ENCODE results near the gene LNPEP.

LNPEP gene

GRCh38 chr5:96935559-96936430 lies at the start of gene LNPEP:
TSS of gene LNPEP (plus strand) at chr5:96936080. CDS start at chr5:96936156, 76 bp downstream.
- Mint-ChIP-seq H3K9me3 (no peaks in the 10 kb centered on the region), H3K27ac (peak within 1 kb of the TSS; percentile 96), H3K27me3 (no peaks in the 10 kb centered on the region), H3K4me1 (ENCODE audit: low read depth) (peaks cover 79% of the 10 kb centered on the region), H3K36me3 (ENCODE audit: low read depth) (peaks cover 9% of the 10 kb centered on the region), H3K4me3 (peak within 1 kb of the TSS; percentile 86)

GRCh38 chr5:96893342-96893741 lies 42.5 kb upstream of the LNPEP start:
- peak overlapping the region; percentile 81 for H3K27ac Mint-ChIP-seq
- H3K4me3 Mint-ChIP-seq, result no peak overlapping the region
- peaks cover 70% of the 10 kb centered on the region for H3K36me3 Mint-ChIP-seq (ENCODE audit: low read depth)
- no peaks in the 10 kb centered on the region for H3K9me3 Mint-ChIP-seq
- no peaks in the 10 kb centered on the region for H3K27me3 Mint-ChIP-seq
- H3K4me1 Mint-ChIP-seq (ENCODE audit: low read depth), result peaks cover 45% of the 10 kb centered on the region

GRCh38 chr5:96896276-96896675 lies 39.6 kb upstream of the LNPEP start:
- no peaks in the 10 kb centered on the region for H3K9me3 Mint-ChIP-seq
- H3K4me3 Mint-ChIP-seq, result peak overlapping the region; percentile 79
- peaks cover 79% of the 10 kb centered on the region for H3K36me3 Mint-ChIP-seq (ENCODE audit: low read depth)
- H3K27me3 Mint-ChIP-seq, result no peaks in the 10 kb centered on the region
- H3K27ac Mint-ChIP-seq, result peak overlapping the region; percentile 84
- H3K4me1 Mint-ChIP-seq (ENCODE audit: low read depth), result peaks cover 48% of the 10 kb centered on the region

- no peaks in the 10 kb centered on the region for H3K9me3 Mint-ChIP-seq
- peaks cover 53% of the 10 kb centered on the region for H3K4me1 Mint-ChIP-seq (ENCODE audit: low read depth)
- peak overlapping the region; percentile 84 for H3K27ac Mint-ChIP-seq
- H3K4me3 Mint-ChIP-seq, result peak overlapping the region; percentile 79
- H3K27me3 Mint-ChIP-seq, result no peaks in the 10 kb centered on the region
- peaks cover 81% of the 10 kb centered on the region for H3K36me3 Mint-ChIP-seq (ENCODE audit: low read depth)
Measured at GRCh38 chr5:96896806-96897205, 39.1 kb upstream of the LNPEP start.

- Mint-ChIP-seq H3K4me1 (ENCODE audit: low read depth) (peaks cover 25% of the 10 kb centered on the region), H3K27me3 (no peaks in the 10 kb centered on the region), H3K4me3 (no peak overlapping the region), H3K36me3 (ENCODE audit: low read depth) (peaks cover 78% of the 10 kb centered on the region), H3K9me3 (no peaks in the 10 kb centered on the region), H3K27ac (peak overlapping the region; percentile 36)
Measured at GRCh38 chr5:96901384-96901783, 34.5 kb upstream of the LNPEP start.

- Mint-ChIP-seq H3K4me3 (no peak overlapping the region), H3K27ac (peak overlapping the region; percentile 36), H3K27me3 (no peaks in the 10 kb centered on the region), H3K4me1 (ENCODE audit: low read depth) (peaks cover 20% of the 10 kb centered on the region), H3K9me3 (no peaks in the 10 kb centered on the region), H3K36me3 (ENCODE audit: low read depth) (peaks cover 75% of the 10 kb centered on the region)
Measured at GRCh38 chr5:96901841-96902240, 34.0 kb upstream of the LNPEP start.

GRCh38 chr5:96902876-96903275 lies 33.0 kb upstream of the LNPEP start:
- Mint-ChIP-seq H3K4me3 (no peak overlapping the region), H3K27me3 (no peaks in the 10 kb centered on the region), H3K27ac (no peak overlapping the region), H3K36me3 (ENCODE audit: low read depth) (peaks cover 71% of the 10 kb centered on the region), H3K9me3 (no peaks in the 10 kb centered on the region), H3K4me1 (ENCODE audit: low read depth) (peaks cover 14% of the 10 kb centered on the region)

- Mint-ChIP-seq H3K36me3 (ENCODE audit: low read depth) (peaks cover 73% of the 10 kb centered on the region), H3K27ac (no peak overlapping the region), H3K4me1 (ENCODE audit: low read depth) (peaks cover 14% of the 10 kb centered on the region), H3K4me3 (no peak overlapping the region), H3K27me3 (no peaks in the 10 kb centered on the region), H3K9me3 (no peaks in the 10 kb centered on the region)
Measured at GRCh38 chr5:96903300-96903699, 32.6 kb upstream of the LNPEP start.

- no peak overlapping the region for H3K4me3 Mint-ChIP-seq
- peaks cover 73% of the 10 kb centered on the region for H3K36me3 Mint-ChIP-seq (ENCODE audit: low read depth)
- H3K27ac Mint-ChIP-seq, result no peak overlapping the region
- H3K27me3 Mint-ChIP-seq, result no peaks in the 10 kb centered on the region
- no peaks in the 10 kb centered on the region for H3K9me3 Mint-ChIP-seq
- H3K4me1 Mint-ChIP-seq (ENCODE audit: low read depth), result peaks cover 14% of the 10 kb centered on the region
Measured at GRCh38 chr5:96904054-96904931, 31.6 kb upstream of the LNPEP start.

- Mint-ChIP-seq H3K9me3 (no peaks in the 10 kb centered on the region), H3K4me1 (ENCODE audit: low read depth) (peaks cover 14% of the 10 kb centered on the region), H3K36me3 (ENCODE audit: low read depth) (peaks cover 73% of the 10 kb centered on the region), H3K27ac (no peak overlapping the region), H3K4me3 (no peak overlapping the region), H3K27me3 (no peaks in the 10 kb centered on the region)
Measured at GRCh38 chr5:96905864-96906263, 30.0 kb upstream of the LNPEP start.

GRCh38 chr5:96909003-96909402 lies 26.9 kb upstream of the LNPEP start:
- H3K36me3 Mint-ChIP-seq (ENCODE audit: low read depth), result peaks cover 57% of the 10 kb centered on the region
- no peaks in the 10 kb centered on the region for H3K9me3 Mint-ChIP-seq
- no peaks in the 10 kb centered on the region for H3K27me3 Mint-ChIP-seq
- peaks cover 5% of the 10 kb centered on the region for H3K4me1 Mint-ChIP-seq (ENCODE audit: low read depth)
- H3K4me3 Mint-ChIP-seq, result no peak overlapping the region
- no peak overlapping the region for H3K27ac Mint-ChIP-seq

GRCh38 chr5:96909435-96909834 lies 26.4 kb upstream of the LNPEP start:
- Mint-ChIP-seq H3K27ac (no peak overlapping the region), H3K36me3 (ENCODE audit: low read depth) (peaks cover 57% of the 10 kb centered on the region), H3K27me3 (no peaks in the 10 kb centered on the region), H3K9me3 (no peaks in the 10 kb centered on the region), H3K4me3 (no peak overlapping the region), H3K4me1 (ENCODE audit: low read depth) (peaks cover 4% of the 10 kb centered on the region)

- Mint-ChIP-seq H3K36me3 (ENCODE audit: low read depth) (peaks cover 57% of the 10 kb centered on the region), H3K27ac (no peak overlapping the region), H3K4me3 (no peak overlapping the region), H3K27me3 (no peaks in the 10 kb centered on the region), H3K4me1 (ENCODE audit: low read depth) (peaks cover 6% of the 10 kb centered on the region), H3K9me3 (no peaks in the 10 kb centered on the region)
Measured at GRCh38 chr5:96911139-96911538, 24.7 kb upstream of the LNPEP start.

- peaks cover 70% of the 10 kb centered on the region for H3K36me3 Mint-ChIP-seq (ENCODE audit: low read depth)
- peaks cover 7% of the 10 kb centered on the region for H3K4me1 Mint-ChIP-seq (ENCODE audit: low read depth)
- H3K4me3 Mint-ChIP-seq, result no peak overlapping the region
- no peaks in the 10 kb centered on the region for H3K27me3 Mint-ChIP-seq
- no peaks in the 10 kb centered on the region for H3K9me3 Mint-ChIP-seq
- no peak overlapping the region for H3K27ac Mint-ChIP-seq
Measured at GRCh38 chr5:96913233-96913632, 22.6 kb upstream of the LNPEP start.

- peaks cover 53% of the 10 kb centered on the region for H3K4me1 Mint-ChIP-seq (ENCODE audit: low read depth)
- no peaks in the 10 kb centered on the region for H3K27me3 Mint-ChIP-seq
- H3K4me3 Mint-ChIP-seq, result no peak overlapping the region
- H3K36me3 Mint-ChIP-seq (ENCODE audit: low read depth), result peaks cover 47% of the 10 kb centered on the region
- H3K9me3 Mint-ChIP-seq, result no peaks in the 10 kb centered on the region
- peak overlapping the region; percentile 56 for H3K27ac Mint-ChIP-seq
Measured at GRCh38 chr5:96919754-96920197, 16.1 kb upstream of the LNPEP start.
